WI38 (cell line): ENCODE results near the gene PNLIPRP1.

Source experiments
- H3K4me3 ChIP-seq: 2 replicates; pipeline ENCODE4 v1.5.1; 2011; ENCODE audit warnings: low read depth, mild to moderate bottlenecking, control low read depth, low read length
- CTCF ChIP-seq: IDR thresholded peaks from 2 replicates; pipeline ENCODE4 v1.5.1; 2012; ENCODE audit warnings: low read depth, mild to moderate bottlenecking, control low read depth, low read length

PNLIPRP1 gene

DNA sequence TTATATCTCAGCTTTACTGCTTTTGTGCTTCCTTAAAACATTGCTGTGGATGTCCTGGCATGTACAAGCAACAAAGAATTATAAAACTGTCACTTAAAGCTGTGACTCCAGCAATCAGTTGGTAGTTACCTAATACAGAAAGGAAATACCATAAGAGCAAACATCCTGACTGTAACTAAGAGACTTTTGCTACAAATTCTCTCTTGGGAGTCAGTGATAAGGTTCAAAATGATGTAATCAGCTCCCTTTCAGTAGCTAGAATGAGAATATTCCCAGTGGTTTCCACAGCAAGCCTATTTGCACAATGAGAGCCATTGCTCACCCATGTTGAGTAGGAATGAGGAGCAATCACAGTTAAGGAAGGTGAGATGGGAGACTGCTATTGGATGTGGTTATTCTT lies 7.6 kb downstream of the PNLIPRP1 start:
- H3K4me3 ChIP-seq = no peak overlapping the region
- TF ChIP-seq CTCF = no peak

DNA sequence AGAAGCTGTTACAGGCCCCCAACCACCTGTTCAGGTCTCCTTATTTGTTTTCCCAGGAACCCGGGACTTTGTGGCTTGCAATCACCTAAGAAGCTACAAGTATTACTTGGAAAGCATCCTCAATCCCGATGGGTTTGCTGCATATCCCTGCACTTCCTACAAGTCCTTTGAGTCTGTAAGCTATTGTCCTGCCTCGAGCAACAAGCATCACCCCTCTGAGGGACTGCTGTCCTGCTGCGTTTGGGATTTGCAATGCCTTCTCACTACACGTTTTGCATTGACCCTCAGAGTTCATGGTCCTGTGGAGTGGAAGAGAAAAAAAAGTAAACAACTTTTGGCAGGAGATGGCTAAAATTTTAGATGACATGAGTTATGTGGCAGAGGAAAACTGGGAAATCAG lies 9.2 kb downstream of the PNLIPRP1 start:
- no peak for TF ChIP-seq CTCF
- no peak overlapping the region for H3K4me3 ChIP-seq

GRCh38 chr10:116602648-116603400 lies 12.1 kb downstream of the PNLIPRP1 start:
- no peak for TF ChIP-seq CTCF
- no peak overlapping the region for H3K4me3 ChIP-seq

DNA sequence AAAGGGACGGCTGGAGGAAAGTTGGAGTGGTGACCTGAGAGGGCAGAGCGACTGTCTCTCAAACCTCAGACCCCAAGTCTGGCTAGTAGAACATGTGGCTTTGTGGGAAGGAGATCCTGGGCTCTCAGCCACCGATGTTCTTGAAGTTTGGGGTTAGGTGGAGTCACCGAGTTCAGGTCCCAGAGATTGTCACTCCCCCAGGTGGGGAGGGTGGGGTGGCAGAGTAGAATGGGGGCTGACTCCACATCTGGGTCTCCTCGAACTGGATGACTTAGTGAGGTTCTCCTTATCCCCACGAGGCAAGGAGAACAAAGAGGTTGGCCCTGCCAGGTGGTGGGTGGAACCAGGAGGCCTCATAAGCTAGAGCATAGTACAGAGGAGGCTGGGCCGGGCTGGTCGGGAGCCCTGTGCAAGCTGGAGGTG lies 15.3 kb downstream of the PNLIPRP1 start:
- no peak for TF ChIP-seq CTCF
- H3K4me3 ChIP-seq = no peak overlapping the region

DNA sequence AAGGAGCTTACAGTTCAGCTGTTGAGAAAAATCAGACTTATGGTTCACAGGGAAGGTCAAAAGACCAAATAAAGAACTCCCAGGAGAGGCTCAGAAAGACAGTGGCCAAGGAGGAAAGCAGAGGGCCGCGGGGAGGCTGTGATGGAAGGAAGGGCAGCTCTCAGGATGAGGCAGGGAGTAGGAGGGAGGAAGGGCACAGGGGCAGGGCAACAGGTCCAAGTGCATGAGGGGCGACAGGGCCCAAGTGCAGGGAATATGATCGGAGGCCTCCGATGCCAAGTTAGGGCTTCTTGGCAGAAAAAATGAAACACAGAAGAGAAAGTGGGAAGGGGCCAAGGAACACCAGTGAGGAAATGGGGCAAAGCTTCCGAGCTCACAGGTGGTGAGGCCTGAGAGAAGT lies 16.6 kb downstream of the PNLIPRP1 start:
- H3K4me3 ChIP-seq = no peak overlapping the region
- no peak for TF ChIP-seq CTCF

DNA sequence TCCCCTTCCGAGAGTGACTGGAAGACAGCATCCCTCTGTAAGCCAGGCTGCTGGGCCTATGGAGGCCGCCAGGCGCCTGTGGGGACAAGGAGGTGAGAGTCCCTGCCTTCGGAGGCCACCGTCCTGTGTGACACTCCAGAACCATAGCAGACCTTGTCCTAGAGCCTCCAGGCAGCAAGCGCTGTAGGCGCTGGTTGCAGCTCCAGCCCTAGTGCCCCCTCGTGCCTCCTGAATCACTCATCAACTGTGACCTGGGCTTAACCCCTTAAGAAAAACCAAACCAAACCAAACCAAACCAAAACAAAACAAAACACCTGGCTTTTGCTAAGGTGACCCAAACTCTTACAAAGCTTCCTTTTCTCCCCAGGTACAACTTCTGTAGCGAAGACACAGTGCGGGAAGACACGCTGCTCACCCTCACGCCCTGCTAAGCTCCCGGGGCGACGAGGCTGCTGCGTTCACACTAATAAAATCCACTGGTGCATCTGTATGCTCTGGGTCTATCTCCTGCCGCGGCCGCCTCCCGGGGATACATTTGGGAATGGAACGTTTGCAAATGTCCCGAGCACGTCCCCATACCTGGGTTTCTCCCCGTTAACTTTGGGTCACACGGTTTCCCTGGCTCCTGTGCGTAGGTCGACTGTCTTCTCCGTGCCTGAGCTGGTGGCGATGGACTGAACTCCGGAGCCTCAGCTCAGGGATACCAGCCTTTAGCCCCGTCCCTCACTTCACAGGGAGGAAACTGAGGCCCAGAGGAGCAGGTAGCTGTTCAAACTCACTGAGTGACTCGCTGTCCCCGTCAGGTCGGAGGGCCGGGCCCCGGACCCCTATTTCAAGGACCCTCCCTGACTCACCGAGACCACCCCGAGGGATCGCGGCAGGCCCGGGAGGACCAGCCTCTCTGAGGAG lies 18.2 kb downstream of the PNLIPRP1 start:
- TF ChIP-seq CTCF = no peak
- no peak overlapping the region for H3K4me3 ChIP-seq
